ENCODE results near the gene SORCS2.

The SORCS2 gene

DNA sequence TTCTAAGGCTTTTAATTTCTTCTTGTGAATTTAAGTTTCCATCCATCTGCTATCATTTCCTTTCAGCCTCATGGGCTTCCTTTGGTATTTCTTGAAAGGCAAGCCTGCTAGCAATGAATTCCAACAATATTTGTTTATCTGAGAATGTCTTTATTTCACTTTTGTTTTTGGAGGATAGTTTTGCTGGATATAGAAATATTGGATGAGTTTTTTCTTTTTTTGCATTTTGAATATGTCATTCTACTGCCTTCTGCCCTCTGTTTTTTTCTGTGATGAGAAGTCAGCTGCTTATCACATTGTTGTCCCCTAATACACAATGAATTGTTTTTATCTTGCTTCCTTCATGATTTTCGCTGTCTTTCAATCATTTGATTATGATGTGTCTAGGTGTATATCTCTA is 13.2 kb upstream of the SORCS2 start:
- TF ChIP-seq, protein P1, sequence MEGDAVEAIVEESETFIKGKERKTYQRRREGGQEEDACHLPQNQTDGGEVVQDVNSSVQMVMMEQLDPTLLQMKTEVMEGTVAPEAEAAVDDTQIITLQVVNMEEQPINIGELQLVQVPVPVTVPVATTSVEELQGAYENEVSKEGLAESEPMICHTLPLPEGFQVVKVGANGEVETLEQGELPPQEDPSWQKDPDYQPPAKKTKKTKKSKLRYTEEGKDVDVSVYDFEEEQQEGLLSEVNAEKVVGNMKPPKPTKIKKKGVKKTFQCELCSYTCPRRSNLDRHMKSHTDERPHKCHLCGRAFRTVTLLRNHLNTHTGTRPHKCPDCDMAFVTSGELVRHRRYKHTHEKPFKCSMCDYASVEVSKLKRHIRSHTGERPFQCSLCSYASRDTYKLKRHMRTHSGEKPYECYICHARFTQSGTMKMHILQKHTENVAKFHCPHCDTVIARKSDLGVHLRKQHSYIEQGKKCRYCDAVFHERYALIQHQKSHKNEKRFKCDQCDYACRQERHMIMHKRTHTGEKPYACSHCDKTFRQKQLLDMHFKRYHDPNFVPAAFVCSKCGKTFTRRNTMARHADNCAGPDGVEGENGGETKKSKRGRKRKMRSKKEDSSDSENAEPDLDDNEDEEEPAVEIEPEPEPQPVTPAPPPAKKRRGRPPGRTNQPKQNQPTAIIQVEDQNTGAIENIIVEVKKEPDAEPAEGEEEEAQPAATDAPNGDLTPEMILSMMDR (conservative IDR thresholded peaks at IDR 0.05) = no peak
- H3K27ac ChIP-seq = no peak overlapping the region

DNA sequence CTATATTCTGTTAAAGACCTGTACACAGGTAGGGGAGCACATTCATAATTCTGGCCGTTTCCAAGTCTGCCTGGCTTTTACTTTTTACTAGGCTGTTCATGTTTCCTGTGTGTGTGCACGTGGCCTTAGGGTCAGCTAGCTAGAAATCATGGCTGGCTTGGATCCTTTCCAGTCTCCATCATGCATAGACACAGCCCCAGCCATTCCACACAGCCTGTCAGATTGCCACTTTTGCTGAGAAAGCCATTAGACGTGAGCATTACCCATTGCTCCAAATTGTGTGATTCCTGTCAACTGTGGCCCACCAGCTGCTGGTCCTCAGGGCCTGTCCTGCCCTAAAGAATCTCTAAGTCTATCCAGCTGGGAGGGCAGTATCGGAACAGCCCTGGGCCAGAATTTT is 11.4 kb upstream of the SORCS2 start:
- TF ChIP-seq, protein P1 (conservative IDR thresholded peaks at IDR 0.05) = no peak
- H3K27ac ChIP-seq = peak overlapping the region; percentile 63

DNA sequence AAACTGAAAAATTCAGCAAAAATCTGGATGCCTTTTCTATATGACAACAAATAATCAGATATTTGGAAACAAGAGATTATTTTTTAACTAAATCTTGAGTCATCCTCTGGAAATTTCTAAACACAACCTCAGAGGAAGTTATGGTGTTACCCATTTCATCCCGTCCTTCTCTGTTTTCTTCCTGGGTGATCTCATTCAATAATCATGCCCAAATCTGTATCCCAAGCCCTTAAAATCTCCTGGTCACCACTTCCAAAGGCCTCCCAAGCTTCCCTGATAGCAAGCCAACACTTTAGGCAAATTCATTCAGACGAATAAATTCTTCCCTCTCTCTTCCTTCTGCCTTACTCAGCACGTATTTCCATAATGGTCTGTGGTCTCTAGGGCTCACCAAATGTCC is 9.7 kb upstream of the SORCS2 start:
- TF ChIP-seq, protein P1 (conservative IDR thresholded peaks at IDR 0.05) = no peak

DNA sequence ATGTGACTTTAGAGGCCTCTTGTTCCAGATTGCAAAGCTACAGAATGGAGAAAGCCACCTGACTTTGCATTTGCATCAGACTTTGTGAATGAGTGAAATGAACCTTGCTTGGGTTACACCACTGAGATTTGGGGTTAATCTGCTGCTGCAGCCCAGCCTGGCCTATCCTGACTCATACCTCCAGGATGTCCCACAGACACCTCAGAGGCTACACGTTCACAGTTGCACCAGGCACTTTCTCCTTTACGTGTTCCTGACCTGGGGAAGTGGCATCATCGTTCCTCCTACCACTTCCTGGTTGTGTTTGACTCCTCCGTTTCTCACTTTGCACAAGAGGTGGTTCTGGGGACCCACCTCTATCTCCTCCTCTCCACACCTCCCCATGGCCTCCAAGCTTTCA is 9.2 kb upstream of the SORCS2 start:
- TF ChIP-seq, protein P1 (conservative IDR thresholded peaks at IDR 0.05) = no peak
- H3K27ac ChIP-seq = no peak overlapping the region

More for the DNA sequence above, 9.7 kb upstream of the SORCS2 start:
- H3K27ac ChIP-seq = no peak overlapping the region

DNA sequence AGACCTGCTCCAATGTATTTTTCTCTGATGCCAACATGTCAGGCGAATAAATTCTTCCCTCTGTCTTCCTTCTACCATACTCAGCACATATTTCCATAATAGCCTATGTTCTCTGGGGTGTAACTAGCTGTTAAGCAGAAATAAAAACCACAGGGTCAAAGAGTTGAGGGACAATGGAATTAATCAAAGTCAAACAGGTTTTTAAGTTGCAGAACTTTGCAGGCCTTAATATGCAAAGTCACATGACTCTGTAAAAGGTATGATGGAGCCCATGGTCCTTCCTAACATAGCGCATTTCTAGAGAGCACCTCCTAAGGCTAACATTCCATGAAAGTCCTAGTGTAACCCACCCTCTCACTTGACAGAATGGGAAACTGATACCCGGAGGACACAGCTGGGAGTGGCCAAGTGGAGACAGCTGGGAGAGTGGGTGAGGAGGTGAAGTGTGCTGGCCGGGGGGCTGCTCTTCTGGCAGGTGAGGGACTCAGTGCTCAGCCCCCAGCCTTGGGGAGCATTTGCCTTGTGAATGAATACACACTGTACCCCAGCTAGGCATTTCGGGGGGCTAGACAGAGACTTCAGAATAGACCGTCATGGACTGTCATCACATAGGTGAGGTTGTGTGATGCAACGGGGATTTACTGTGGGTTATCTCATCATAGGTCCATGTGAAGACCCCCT is 8.4 kb upstream of the SORCS2 start:
- TF ChIP-seq, protein P1 (conservative IDR thresholded peaks at IDR 0.05) = no peak
- no peak overlapping the region for H3K27ac ChIP-seq

DNA sequence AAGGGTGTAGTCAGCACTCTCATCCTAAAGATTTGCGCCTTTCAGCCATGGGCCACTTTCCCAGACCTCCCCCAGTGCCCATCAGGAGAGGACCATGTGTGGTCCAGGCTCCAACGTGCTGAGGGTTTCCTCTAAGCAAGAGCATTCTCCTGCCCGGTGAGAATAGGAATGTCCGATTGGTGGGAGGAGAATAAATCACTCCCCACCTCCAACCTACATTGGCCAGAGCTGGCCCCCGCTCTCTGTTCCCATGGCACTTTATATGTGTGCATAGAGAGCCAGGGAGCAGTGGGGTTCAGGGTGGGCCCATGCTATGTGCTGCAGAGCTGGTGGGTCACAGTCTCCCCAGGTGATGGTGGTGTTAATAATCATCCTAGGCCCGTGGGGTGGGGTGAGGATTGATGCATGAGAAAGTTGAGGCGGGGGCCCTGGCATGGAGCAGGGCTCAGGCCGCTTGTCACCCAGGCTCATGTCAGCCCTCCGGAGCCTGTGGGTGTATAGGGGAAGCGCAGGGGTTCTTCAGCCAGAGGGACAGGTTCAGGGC is 6.8 kb upstream of the SORCS2 start:
- no peak overlapping the region for H3K27ac ChIP-seq
- TF ChIP-seq, protein P1 (conservative IDR thresholded peaks at IDR 0.05) = no peak

DNA sequence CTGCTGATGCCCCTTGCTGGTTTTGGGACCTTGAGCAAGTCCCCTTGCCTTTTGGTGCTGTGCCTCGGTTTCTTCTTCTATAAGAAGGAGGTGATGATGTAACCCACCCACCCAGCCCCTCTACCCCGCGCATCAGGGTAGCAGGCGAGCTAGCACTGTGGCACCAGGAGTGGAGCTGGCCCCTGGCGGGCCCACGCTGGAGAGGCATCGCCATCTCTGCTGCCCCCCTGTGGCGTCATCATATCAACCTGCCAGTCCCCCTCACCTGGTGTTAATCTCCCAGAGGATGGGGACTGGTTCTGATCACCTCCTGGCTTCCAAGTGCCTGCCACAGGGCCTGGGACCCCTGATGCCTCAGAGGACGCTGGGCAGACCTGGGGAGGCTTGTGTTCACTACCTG is 6.3 kb upstream of the SORCS2 start:
- TF ChIP-seq, protein P1 (conservative IDR thresholded peaks at IDR 0.05) = peak; percentile 58
- H3K27ac ChIP-seq = no peak overlapping the region
